GM23338 (cell line): ENCODE data around the gene EIF2S3B. TPM values are rescaled to one million over a fixed set of nuclear protein-coding genes. Genes with fewer than 3 reads are reported as not detected.

ENCODE experiments used
- EZH2 ChIP-seq: fragments of 200-600 bp; sonication (generic); IDR thresholded peaks from one replicate; pipeline ENCODE4 v1.8.0; 2017; ENCODE audit warnings: antibody characterized with exemption, mild to moderate bottlenecking, low read depth; ENCODE audit not compliant: unreplicated experiment
- EZH2phosphoT487 ChIP-seq: fragments of 200-600 bp; sonication (generic); IDR thresholded peaks from one replicate; pipeline ENCODE4 v1.8.1; 2018; ENCODE audit warnings: antibody characterized with exemption; ENCODE audit not compliant: unreplicated experiment
- NANOG ChIP-seq: IDR thresholded peaks from 2 replicates; pipeline ENCODE4 v1.6.1; 2016; ENCODE audit warnings: antibody characterized with exemption, borderline replicate concordance
- POLR2AphosphoS5 ChIP-seq: IDR thresholded peaks from 2 replicates; pipeline ENCODE4 v1.6.1; 2016; ENCODE audit warnings: antibody characterized with exemption, low read depth
- STAT1 ChIP-seq: IDR thresholded peaks from one replicate; pipeline ENCODE4 v1.6.1; 2016; ENCODE audit warnings: antibody characterized with exemption; ENCODE audit not compliant: unreplicated experiment
- ZNF114 ChIP-seq: fragments of 250-450 bp; sonication (Bioruptor Pico); IDR thresholded peaks from 2 replicates; pipeline ENCODE4 v1.5.0; 2020; ENCODE audit warnings: mild to moderate bottlenecking, moderate library complexity
- ZNF331 ChIP-seq: fragments of 250-450 bp; sonication (Bioruptor Pico); IDR thresholded peaks from 2 replicates; pipeline ENCODE4 v1.5.0; 2020; ENCODE audit warnings: low read depth, mild to moderate bottlenecking, moderate library complexity
- polyA plus RNA-seq: library from polyadenylated mRNA; unstranded; fragments of >200 nt; fragmentation: Nextera tagmentation; extraction: Ambion mirVana; gene quantifications from 2 replicates; pipeline ENCODE4 v1.2.1, GENCODE V29; 2016
- total RNA-seq: library from RNA; depleted of rRNA; stranded (reverse); fragments of >200 nt; shearing (Covaris generic); gene quantifications from 2 replicates; pipeline ENCODE4 v1.2.3, GENCODE V29; 2014
- TF ChIP-seq, protein P1 (sequence below): fragments of 250-450 bp; sonication (Bioruptor Pico); IDR thresholded peaks from 2 replicates; pipeline ENCODE4 v1.5.0; 2020; ENCODE audit warnings: mild to moderate bottlenecking, moderate library complexity
- TF ChIP-seq, protein P2 (sequence below), 2 experiments: fragments of 200-600 bp in 1 of 2; sonication (generic) in 1 of 2; conservative IDR thresholded peaks; 2 replicates each; pipeline versions ENCODE4 v1.5.1 to v1.6.1; 2016 to 2017; ENCODE audit warnings: antibody characterized with exemption in 2 of 2, low read depth in 2 of 2, mild to moderate bottlenecking in 2 of 2, moderate library complexity in 1 of 2
- TF ChIP-seq, protein P3 (sequence below): IDR thresholded peaks from 2 replicates; pipeline ENCODE4 v1.6.1; 2016; ENCODE audit warnings: antibody characterized with exemption

The EIF2S3B gene
- total and polyA plus RNA-seq, 2 experiments from 2014 or later: 0.24 to 10.8 TPM

DNA sequence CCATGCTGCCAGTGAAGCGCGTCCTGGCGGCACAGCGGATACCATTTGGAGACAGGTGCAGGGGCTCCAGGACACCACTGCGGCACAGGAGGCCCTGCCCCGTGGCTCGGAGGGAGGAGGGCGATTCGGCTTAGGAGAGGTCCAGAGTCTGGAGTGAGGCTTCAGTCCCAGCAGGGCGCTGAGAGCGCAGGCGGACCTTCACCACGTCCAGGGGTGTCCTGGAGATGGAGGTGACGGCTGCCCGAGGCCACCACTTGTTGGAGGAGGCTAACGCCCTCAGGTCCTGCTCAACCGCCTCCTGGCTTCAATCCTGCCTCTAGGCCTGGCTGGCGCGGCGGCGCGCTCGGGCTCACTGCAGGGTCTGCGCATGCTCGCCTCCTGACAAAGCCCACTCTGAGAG lies 45.7 kb downstream of the EIF2S3B start (continued):
- TF ChIP-seq, protein P1, sequence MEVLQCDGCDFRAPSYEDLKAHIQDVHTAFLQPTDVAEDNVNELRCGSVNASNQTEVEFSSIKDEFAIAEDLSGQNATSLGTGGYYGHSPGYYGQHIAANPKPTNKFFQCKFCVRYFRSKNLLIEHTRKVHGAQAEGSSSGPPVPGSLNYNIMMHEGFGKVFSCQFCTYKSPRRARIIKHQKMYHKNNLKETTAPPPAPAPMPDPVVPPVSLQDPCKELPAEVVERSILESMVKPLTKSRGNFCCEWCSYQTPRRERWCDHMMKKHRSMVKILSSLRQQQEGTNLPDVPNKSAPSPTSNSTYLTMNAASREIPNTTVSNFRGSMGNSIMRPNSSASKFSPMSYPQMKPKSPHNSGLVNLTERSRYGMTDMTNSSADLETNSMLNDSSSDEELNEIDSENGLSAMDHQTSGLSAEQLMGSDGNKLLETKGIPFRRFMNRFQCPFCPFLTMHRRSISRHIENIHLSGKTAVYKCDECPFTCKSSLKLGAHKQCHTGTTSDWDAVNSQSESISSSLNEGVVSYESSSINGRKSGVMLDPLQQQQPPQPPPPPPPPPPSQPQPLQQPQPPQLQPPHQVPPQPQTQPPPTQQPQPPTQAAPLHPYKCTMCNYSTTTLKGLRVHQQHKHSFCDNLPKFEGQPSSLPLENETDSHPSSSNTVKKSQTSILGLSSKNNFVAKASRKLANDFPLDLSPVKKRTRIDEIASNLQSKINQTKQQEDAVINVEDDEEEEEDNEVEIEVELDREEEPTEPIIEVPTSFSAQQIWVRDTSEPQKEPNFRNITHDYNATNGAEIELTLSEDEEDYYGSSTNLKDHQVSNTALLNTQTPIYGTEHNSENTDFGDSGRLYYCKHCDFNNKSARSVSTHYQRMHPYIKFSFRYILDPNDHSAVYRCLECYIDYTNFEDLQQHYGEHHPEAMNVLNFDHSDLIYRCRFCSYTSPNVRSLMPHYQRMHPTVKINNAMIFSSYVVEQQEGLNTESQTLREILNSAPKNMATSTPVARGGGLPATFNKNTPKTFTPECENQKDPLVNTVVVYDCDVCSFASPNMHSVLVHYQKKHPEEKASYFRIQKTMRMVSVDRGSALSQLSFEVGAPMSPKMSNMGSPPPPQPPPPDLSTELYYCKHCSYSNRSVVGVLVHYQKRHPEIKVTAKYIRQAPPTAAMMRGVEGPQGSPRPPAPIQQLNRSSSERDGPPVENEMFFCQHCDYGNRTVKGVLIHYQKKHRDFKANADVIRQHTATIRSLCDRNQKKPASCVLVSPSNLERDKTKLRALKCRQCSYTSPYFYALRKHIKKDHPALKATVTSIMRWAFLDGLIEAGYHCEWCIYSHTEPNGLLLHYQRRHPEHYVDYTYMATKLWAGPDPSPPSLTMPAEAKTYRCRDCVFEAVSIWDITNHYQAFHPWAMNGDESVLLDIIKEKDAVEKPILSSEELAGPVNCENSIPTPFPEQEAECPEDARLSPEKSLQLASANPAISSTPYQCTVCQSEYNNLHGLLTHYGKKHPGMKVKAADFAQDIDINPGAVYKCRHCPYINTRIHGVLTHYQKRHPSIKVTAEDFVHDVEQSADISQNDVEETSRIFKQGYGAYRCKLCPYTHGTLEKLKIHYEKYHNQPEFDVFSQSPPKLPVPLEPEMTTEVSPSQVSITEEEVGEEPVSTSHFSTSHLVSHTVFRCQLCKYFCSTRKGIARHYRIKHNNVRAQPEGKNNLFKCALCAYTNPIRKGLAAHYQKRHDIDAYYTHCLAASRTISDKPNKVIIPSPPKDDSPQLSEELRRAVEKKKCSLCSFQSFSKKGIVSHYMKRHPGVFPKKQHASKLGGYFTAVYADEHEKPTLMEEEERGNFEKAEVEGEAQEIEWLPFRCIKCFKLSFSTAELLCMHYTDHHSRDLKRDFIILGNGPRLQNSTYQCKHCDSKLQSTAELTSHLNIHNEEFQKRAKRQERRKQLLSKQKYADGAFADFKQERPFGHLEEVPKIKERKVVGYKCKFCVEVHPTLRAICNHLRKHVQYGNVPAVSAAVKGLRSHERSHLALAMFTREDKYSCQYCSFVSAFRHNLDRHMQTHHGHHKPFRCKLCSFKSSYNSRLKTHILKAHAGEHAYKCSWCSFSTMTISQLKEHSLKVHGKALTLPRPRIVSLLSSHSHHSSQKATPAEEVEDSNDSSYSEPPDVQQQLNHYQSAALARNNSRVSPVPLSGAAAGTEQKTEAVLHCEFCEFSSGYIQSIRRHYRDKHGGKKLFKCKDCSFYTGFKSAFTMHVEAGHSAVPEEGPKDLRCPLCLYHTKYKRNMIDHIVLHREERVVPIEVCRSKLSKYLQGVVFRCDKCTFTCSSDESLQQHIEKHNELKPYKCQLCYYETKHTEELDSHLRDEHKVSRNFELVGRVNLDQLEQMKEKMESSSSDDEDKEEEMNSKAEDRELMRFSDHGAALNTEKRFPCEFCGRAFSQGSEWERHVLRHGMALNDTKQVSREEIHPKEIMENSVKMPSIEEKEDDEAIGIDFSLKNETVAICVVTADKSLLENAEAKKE: no peak
- TF ChIP-seq, protein P2, sequence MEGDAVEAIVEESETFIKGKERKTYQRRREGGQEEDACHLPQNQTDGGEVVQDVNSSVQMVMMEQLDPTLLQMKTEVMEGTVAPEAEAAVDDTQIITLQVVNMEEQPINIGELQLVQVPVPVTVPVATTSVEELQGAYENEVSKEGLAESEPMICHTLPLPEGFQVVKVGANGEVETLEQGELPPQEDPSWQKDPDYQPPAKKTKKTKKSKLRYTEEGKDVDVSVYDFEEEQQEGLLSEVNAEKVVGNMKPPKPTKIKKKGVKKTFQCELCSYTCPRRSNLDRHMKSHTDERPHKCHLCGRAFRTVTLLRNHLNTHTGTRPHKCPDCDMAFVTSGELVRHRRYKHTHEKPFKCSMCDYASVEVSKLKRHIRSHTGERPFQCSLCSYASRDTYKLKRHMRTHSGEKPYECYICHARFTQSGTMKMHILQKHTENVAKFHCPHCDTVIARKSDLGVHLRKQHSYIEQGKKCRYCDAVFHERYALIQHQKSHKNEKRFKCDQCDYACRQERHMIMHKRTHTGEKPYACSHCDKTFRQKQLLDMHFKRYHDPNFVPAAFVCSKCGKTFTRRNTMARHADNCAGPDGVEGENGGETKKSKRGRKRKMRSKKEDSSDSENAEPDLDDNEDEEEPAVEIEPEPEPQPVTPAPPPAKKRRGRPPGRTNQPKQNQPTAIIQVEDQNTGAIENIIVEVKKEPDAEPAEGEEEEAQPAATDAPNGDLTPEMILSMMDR (conservative IDR thresholded peaks at IDR 0.05; ENCODE audit: low read depth in 2 of 2): no peak
- TF ChIP-seq, protein P3, sequence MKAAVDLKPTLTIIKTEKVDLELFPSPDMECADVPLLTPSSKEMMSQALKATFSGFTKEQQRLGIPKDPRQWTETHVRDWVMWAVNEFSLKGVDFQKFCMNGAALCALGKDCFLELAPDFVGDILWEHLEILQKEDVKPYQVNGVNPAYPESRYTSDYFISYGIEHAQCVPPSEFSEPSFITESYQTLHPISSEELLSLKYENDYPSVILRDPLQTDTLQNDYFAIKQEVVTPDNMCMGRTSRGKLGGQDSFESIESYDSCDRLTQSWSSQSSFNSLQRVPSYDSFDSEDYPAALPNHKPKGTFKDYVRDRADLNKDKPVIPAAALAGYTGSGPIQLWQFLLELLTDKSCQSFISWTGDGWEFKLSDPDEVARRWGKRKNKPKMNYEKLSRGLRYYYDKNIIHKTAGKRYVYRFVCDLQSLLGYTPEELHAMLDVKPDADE: no peak
- TF ChIP-seq EZH2phosphoT487 (no peak), EZH2 (no peak), ZNF331 (CRISPR knock-in tag) (no peak), NANOG (no peak), POLR2AphosphoS5 (no peak), STAT1 (no peak), ZNF114 (CRISPR knock-in tag) (no peak)
